Effector CD8-positive, alpha-beta T cell (primary cell): ENCODE measurements around the gene PARP11.
A peak's percentile ranks its signal among the peaks of the same experiment; 100 is the strongest.

Experiments used
- DNase-seq: peaks from one replicate; lab custom pipeline; 2025; lab: John Stamatoyannopoulos, UW
- total RNA-seq, 4 experiments: gene quantifications; one replicate each; lab custom pipeline; 2026; lab: John Stamatoyannopoulos, UW

PARP11 gene
- 23.5 to 29.4 (median 26.9) reads per million in 4 experiments for total RNA-seq

- DNase-seq: peak; percentile 95
These were observed at the start of gene PARP11 for GRCh38 chr12:3872800-3873636. TSS of gene PARP11 (minus strand) at chr12:3873399. CDS start at chr12:3873229, 170 bp downstream.

- DNase-seq: no peak
These were observed 48.8 kb upstream of the PARP11 start for GRCh38 chr12:3922033-3922432.

DNA sequence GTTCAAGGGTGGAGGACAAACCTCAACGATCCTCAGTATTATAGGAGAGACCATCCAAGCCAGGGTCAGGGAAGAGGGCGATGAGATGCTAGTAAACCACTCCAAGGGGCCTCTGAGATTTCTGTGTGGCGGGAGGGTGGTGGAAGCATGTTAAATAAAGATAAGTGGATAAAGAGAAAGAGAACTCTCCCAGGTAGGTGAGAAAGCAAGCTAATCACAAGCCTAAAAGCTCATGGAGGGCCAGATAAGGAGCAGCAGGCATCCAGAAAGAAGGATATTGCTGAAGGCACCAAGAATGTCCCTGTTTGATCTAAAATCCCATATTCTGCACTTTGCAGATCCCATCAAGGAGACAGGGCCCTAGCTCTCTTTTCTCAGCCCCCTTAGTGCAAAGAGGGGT is 48.3 kb upstream of the PARP11 start:
- no peak for DNase-seq

DNA sequence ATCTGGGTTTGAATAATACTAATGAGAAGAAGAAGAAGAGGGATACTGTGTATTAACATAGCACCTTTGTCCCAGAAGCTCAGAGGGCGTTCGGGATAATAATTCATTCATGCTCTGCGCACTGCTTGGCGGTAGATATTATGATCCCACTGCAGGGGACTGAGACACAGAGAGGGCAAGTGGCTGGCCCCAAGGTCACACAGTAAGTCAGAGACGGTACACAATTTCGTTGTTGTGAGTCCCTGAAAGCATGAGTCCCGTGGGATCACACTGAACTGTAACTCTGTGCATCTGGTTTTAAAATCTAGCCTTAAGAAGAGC is 47.9 kb upstream of the PARP11 start:
- DNase-seq: no peak

DNA sequence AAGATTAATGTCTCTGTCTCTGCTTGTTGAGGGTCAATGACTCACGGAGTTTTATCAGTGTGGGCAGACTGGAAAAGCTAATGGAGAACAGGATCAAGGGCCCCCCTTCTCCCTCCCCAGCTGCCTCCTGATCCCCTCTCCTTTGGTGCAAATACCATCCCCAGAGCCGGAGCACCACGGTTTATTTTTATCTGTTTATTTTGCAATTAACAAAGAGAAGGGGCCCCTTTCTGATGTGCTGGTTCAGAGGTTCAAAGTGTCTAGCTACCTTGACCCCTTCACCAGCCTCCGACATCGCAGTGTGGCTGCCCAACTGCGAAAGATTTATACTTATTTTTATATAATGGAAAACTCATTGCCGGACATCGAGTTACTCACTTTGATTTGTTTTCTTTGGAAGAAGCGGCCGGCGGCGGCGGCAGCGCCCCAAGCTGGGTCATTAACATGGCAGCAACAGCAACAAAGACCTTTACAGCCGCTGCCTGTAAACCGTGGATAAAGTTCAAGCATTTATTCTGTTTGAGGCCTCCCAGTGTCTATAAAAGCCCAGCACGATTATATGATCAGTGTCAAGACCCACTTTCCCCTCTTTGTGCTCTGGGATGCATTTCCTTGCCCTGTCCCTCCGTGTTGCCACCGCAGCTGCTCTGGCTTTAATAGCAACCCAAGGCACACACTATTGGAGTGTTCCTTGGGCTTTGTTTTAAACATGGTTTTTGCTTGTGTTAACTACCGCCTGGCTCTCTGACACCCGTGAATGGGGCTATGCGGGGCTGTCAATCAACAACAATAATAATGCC is 47.4 kb upstream of the PARP11 start:
- no peak for DNase-seq

DNA sequence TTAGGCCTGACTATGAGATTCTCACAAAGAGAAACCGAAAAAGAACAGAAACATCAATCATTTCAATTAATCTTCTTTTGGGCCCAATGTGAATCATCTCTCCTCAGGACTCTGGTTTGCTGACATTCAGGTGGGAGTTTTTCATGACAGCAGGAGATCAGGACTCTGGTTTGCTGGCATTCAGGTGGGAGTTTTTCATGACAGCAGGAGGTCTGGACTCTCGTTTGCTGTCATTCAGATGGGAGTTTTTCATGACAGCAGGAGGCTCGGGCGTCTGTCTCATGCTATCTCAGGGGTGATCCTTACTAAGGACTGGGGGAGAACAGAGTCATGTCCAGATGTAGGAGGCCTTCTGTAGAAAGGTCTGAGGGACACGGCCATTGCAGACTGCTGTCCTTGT is 40.1 kb upstream of the PARP11 start:
- DNase-seq: no peak

GRCh38 chr12:3912863-3913262 is 39.7 kb upstream of the PARP11 start:
- no peak for DNase-seq

DNA sequence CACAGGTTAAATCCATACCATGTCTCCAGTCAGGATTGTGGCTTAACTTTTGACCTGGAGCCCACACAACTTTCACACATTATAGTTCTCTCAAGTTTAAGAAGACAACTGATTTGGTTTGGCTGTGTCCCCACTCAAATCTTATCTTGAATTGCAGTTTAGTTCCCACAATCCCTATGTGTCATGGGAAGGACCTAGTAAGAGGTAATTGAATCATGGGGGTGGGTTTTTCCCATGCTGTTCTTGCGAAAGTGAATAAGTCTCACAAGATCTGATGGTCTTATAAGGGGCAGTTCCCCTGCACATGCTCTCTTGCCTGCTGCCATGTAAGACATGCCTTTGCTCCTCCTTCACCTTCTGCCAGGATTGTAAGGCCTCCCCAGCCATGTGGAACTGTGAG is 38.2 kb upstream of the PARP11 start:
- DNase-seq: no peak

DNA sequence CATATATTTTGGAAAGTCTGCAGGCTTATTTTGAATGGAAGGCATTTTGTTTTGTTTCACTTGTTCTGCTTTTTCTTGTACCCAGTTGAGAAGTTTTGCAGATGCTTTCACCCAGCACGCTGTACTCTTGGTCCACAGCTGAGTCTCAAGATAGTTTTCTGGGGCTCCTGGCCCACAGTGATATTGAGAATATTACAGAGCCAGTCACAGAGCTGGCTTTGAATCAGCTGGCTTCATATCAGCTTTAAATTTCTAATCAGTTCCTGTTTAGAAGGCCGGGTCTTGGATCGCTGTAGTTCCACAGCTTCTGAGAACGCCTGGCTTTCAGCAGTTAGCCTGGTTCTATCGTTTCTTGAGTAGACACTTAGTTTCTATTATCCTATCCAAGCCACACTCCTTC is 32.5 kb upstream of the PARP11 start:
- DNase-seq: no peak

- DNase-seq: no peak
These were observed 31.8 kb upstream of the PARP11 start for GRCh38 chr12:3904999-3905398.

DNA sequence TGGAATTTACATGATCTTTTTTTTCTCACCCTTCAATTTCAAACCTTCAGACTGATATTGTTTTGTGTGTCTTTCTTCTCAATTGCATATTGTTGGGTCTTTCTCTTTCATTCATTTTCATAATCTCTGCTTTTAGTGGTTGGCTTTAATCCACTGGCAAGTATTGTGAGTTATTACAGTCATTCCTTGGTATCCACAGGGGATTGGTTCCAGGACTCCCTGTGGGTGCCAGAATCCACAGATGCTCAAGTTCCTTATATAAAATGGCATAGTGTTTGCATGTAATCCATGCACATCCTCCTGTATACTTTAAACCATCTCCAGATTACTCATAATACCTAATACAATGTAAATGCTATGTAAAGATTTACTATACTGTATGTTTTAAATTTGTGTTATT is 29.7 kb upstream of the PARP11 start:
- DNase-seq: no peak

GRCh38 chr12:3901116-3901515 is 27.9 kb upstream of the PARP11 start:
- no peak for DNase-seq

DNA sequence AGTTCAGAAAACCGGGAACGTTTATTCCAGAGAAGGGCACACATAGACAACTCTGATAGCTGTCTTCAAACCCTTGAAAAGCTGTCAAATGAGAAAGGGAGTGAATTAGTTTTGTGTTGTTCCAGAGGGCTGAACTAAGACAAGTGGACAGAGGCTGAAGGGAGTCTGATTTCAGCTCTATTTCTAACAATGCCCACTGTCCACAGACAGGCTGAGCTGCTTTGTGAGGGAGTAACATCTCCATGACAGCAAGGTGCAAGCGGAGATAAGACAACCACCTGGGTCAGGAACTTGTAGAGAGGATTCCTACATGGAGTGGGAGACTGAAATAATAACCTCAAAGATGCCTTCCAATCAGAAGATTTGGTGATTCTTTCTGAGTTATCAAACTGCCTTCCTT is 25.6 kb upstream of the PARP11 start:
- no peak for DNase-seq

- no peak for DNase-seq
These were observed 24.3 kb upstream of the PARP11 start for GRCh38 chr12:3897371-3897971.

DNA sequence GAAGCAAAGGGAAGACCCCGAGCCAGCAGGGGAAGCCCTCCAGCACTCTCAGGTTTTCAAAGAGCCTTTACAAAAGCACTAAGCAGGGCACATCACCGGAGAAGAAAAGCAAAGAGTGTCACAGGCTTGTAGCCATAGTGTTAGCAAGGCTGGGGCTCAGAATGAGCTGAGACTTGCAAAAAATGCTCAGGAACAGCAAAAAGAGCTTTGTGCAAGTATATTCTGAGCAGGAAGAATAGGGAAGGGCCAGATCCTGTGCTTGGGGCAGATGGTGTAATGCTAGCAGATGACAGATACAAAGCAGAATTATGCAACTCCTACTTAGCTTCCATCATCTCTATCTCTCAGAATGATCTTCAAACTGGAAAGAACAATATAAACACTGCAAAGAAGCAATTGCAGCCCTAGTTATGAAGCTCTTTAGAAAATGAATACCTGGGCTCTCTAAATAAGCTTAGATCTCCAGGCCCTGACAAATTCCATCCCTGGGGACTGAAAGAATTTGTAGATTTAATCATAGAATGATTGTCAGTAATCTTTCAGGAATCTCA is 23.7 kb upstream of the PARP11 start:
- no peak for DNase-seq

DNA sequence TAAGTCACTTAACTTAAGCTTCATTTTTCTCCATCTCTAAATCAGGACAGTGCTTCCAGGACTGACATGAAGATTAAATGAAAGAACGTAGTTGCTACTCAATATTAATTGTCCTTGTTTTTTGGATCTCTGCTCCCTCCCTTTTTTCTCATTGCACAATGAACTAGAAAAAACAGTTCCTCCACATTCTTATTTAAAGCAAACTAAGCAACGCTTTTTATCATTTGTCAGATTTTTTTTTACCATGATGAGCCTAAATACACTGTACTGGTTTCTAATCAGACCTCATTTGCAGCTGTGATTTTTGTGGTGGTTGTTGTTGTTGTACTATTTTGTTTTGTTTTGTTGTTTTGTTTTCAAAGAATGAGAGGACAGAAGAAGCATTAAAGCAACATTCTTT is 23.2 kb upstream of the PARP11 start:
- DNase-seq: no peak

DNA sequence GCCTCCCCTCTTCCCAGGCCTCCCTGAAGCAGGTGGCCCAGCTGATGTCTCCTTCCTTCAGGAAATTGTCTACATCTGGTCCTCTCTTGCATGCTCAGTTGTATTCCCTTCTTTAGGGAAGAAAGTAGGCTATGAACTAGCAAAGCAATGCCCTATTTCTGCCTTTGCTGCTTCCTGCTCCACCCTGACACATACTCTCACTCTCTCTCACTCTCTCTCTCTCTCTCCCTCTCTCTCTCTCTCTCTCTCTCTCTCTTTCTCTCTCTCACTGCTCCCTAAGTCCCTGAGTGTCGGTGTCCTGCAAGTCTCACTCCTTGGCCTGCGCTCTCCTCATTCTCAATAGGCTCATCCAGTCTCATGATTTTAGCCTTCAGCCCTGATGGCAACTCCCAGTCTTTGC is 19.4 kb upstream of the PARP11 start:
- DNase-seq: no peak

DNA sequence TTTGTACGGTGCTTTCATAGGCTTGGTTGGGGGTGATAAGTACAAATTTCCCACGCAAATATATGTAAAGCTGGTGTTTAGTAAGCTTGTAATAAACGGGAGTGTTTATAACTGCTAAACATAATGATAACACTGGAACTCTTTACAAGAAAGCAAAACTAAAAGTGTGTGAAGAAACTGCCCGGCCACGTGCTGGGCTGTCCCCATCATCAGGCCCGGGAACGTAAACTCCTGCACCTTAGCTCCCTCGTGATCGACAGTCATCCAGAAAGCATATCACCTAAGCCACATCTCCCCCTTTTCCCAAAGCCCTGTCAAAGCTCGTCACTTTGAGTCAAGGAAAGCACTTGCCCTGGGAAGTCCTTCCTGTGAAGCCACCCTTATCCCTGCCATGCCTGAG is 18.0 kb upstream of the PARP11 start:
- no peak for DNase-seq

DNA sequence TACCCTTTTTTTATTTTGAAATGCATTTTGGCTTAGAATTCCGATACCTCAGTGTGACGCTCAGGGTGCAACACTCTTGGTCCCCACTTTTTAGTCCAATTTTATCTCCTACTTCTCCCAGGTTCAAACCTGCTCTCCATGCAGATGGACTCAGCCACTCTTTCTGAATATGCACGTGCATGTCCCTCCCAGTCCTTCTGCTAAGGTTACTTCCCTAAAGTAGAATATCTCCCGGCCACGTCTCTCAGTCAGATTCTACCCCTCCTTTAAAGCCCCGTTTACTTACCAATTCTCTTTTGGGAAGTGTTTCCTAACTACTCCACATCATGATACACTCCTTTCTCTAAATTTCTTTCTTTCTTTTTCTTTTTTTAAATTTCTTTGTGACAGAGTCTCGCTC is 15.5 kb upstream of the PARP11 start:
- DNase-seq: no peak

GRCh38 chr12:3885277-3886094 is 12.3 kb upstream of the PARP11 start:
- DNase-seq: peak; percentile 13

GRCh38 chr12:3884671-3885070 is 11.5 kb upstream of the PARP11 start:
- no peak for DNase-seq
